HG02610 (cell line): Measurements from ENCODE around the gene BBX.
"Not testable (repeated sequence)": the region's sequence is repeated elsewhere in the genome, so short reads cannot be mapped to it uniquely, and the experiment has no call there.

ENCODE experiments used
- ATAC-seq: cut with Tn5 transposase; IDR thresholded peaks from one replicate; pipeline ENCODE4 v1.9.1; 2021; ENCODE audit warnings: mild to moderate bottlenecking, moderate library complexity; ENCODE audit not compliant: unreplicated experiment

BBX gene

GRCh38 chr3:107542665-107543064 lies 19.9 kb downstream of the BBX start:
- no peak for ATAC-seq

GRCh38 chr3:107543666-107544065 lies 20.9 kb downstream of the BBX start:
- no peak for ATAC-seq

GRCh38 chr3:107545680-107546120 lies 22.9 kb downstream of the BBX start:
- ATAC-seq = no peak

- ATAC-seq = no peak
Measured at GRCh38 chr3:107548601-107549000, 25.8 kb downstream of the BBX start.

- ATAC-seq = no peak
Measured at GRCh38 chr3:107555359-107555758, 32.6 kb downstream of the BBX start.

GRCh38 chr3:107557743-107558142 lies 35.0 kb downstream of the BBX start:
- ATAC-seq = no peak

GRCh38 chr3:107560166-107560565 lies 37.4 kb downstream of the BBX start:
- no peak for ATAC-seq

GRCh38 chr3:107561980-107562379 lies 39.2 kb downstream of the BBX start:
- no peak for ATAC-seq

GRCh38 chr3:107562969-107563529 lies 40.3 kb downstream of the BBX start:
- no peak for ATAC-seq

DNA sequence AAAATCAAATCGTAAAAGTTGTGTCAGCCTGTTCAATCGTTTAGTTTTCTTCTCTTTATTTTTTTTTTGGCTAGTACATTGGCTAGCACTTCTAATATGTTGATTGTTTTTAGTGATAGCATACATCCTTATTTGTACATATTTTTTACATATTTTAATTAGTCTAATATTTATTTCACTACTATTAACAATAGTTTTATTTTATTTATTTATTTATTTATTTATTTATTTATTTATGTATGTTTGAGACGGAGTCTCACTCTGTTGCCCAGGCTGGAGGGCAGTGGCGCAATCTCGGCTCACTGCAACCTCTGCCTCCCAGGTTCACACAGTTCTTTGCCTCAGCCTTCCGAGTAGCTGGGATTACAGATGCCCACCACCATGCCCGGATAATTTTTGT lies 42.5 kb downstream of the BBX start:
- ATAC-seq = not testable (repeated sequence)

GRCh38 chr3:107571089-107571488 lies 48.3 kb downstream of the BBX start:
- not testable (repeated sequence) for ATAC-seq

DNA sequence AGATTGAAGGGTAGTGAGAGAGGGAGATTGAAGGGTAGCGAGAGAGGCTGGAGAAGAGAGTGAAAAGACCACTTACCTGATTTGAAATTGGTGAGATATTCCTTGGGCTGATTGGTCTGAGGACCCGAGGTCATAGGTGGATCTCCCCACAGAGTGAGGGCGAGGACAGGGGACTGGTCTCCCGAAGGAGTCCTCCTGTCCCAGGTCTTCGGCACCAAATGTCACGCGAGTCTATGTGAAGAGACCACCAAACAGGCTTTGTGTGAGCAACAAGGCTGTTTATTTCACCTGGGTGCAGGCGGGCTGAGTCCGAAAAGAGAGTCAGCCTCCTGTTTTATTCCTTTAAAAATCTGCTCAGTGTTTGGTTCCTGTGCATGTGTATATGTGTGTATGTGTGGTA lies 48.7 kb downstream of the BBX start:
- ATAC-seq = not testable (repeated sequence)

DNA sequence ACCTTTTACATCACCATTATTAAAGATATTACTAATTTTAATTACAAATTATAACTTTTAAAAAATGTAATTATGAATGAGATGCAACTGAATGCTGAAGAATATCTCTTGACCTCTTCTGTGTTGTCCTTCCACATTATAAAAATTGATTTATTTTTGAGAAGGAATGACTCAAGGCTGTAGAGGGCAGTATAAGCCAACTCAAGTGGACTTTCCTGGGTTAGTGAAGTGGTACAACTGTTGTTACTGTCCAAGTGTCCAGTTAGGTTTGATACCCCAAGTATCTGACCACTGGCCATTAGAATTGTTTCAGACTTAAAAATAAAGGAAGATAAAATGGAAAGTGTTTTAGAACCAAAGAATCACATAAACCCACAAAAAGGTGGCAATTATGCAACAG lies 51.9 kb downstream of the BBX start:
- ATAC-seq = peak; percentile 83

- ATAC-seq = no peak
Measured at GRCh38 chr3:107578091-107578490, 55.3 kb downstream of the BBX start.

- no peak for ATAC-seq
Measured at GRCh38 chr3:107578523-107578922, 55.8 kb downstream of the BBX start.

GRCh38 chr3:107579371-107579770 lies 56.6 kb downstream of the BBX start:
- no peak for ATAC-seq

DNA sequence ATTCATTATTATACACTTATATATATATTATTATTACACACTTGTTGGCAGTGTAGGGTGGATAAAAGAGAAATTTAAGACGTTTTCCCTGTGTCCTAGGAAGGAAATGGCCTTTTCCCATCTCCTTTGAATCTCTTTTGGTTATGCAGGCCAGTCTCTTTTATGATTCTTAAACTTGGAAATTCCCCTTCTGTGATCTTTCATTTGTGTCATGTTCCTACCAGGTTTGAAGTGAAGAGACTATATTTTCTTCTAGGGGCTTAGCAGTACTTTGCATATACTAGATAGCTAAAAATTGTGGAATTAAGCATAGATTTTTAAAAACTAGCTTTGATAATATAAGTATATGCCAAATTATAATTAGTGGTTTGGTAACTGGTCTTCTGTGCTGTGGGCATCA lies 58.5 kb downstream of the BBX start:
- ATAC-seq = peak; percentile 65

GRCh38 chr3:107588217-107588616 lies 65.5 kb downstream of the BBX start:
- ATAC-seq = no peak

DNA sequence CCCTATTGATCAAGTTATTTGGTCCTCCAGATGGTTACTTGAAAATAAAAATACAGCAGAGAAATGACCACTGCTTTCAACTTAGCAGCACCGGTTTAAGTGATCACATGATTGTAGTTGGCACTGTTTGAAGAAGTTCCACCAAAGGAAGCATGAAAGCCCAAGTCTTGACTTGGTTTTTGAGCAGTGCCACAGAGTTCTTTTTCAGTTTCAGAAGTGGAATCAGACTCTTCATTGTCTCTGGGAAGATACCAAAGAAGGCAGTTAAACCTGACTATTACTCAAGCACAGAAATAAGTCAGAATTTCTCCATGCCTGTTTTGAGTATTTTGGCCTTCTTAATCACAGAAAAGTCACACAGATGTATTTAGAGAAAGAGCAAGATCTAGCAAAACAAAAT lies 66.7 kb downstream of the BBX start:
- ATAC-seq = peak; percentile 84

DNA sequence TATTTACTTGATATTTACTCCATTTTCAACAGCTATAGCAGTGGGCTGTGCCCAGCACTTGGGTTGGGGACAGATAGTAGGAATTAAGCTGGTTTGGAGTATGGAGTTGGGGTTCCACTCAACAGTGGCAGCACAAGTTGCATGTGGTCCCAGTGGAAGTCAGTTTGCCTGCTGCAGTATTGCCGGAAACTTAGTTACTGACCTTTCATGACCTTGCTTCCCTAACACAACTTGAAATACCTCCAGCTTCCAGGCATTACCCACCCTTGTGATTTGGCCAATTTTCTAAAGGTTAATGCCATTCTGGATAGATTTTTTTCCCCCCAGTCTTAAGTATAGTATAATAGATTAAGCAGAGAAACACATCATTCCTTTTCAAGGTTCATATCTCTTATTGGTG lies 68.0 kb downstream of the BBX start:
- ATAC-seq = no peak

DNA sequence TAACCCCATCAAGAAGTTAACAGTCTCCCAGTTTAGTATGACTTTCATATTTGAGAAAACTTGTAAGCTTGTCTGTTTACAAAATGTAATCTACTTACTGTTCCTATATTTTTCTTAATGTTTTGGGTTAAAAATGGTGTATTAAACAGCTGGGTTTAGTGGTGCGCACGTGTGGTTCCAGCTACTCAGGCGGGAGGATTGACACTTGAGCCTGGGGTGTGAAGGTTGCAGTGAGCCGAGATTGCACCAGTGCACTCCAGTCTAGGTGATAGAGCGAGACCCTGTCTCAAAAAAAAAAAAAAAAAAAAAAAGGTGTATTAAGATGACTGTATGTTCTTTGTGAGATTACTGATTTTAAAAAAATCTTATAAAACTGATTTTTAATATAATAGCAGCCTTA lies 69.3 kb downstream of the BBX start:
- no peak for ATAC-seq

DNA sequence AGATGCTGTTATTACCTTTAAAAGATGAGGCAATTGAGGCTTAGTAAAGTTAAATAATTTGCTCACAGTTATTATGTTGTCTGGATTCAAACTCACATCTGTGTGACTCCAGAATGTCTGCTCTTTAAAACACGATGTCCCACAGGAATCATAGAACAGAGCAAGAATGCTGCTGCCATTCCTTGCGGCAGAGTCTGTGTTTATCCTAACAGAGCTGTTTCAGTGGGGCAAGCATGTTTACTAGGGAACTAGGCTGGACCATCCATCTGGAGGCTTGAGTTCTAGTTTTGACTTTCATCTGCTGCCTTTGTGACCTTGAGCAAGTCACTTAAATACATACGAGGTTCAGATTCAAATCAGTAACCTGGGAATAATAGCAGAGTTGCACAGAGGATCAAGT lies 72.1 kb downstream of the BBX start:
- ATAC-seq = no peak

DNA sequence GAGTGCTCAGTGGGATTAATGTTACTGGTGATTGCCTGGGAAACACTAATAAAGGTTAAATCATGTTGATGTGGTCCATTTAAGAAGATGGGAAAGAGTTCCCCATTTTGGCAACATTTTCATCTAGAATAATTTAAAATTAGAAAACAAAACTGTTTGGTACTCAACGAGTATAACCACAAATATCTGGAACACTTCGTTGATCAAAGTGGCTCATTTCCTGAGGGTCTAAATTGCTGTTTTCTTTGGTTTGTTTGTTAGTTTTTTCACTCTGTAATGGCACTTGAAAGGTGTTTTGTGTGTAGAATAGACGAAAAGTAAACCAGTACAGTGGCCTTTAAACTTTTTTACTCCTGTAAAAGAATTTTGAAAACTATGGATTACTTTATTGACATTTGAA lies 73.9 kb downstream of the BBX start:
- ATAC-seq = no peak
